Measurements from ENCODE around the gene MGAT5.

MGAT5 gene

DNA sequence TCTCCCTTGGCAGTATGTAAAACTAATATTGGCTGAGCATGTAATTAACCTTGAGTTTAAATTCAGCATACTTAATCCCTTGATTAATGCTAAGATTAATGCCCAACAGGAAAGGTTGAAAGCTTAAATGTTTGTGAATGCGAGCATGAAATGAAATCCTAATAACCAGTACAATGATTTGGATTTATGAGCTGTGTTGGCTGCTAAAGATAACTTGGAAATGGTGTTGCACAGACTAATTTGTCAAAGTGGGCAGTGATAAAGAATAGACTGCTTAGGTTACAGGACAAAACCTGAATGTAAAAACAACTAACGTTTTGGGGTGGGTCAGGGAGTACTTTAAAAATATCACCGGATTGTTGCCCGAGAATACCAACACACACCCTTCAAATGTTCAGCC is 70.6 kb downstream of the MGAT5 start:
- ATAC-seq (replicated peaks; ENCODE audit: extremely low read depth, poor library complexity, severe bottlenecking), result no peak
- no peak for DNase-seq (ENCODE audit: low spot score in 2 of 2)
- H3K36me3 Mint-ChIP-seq (ENCODE audit: insufficient read depth), result peaks cover 1% of the 10 kb centered on the region
- no peaks in the 10 kb centered on the region for H3K27me3 Mint-ChIP-seq
- H3K4me3 Mint-ChIP-seq, result no peak overlapping the region
- H3K9me3 Mint-ChIP-seq, result no peaks in the 10 kb centered on the region
- H3K27ac Mint-ChIP-seq (ENCODE audit: low read depth), result no peak overlapping the region
- H3K4me1 Mint-ChIP-seq, result peaks cover 78% of the 10 kb centered on the region

DNA sequence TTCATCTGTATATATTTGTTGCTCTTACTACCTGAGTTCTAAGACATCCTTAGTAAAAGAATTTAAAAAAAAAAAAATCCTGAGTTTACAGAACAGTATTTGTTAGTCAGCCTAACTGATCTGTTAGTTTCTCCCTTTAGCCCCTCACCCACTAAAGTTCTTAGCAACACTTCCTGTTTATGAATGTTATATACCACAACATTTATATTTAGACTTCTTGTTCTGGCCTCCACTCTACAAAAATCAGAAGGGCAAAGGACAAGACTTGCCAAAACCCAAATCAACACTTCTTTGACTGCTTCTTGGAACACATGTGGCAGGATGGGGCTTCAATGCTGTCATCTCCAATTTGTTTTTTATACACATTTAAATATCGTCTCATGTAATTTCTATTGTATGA is 71.1 kb downstream of the MGAT5 start:
- no peaks in the 10 kb centered on the region for H3K9me3 Mint-ChIP-seq
- DNase-seq (ENCODE audit: low spot score in 2 of 2), result no peak
- H3K27ac Mint-ChIP-seq (ENCODE audit: low read depth), result peak overlapping the region; percentile 90
- H3K4me1 Mint-ChIP-seq, result peaks cover 73% of the 10 kb centered on the region
- no peak overlapping the region for H3K4me3 Mint-ChIP-seq
- ATAC-seq (replicated peaks; ENCODE audit: extremely low read depth, poor library complexity, severe bottlenecking), result peak; percentile 71
- H3K27me3 Mint-ChIP-seq, result no peaks in the 10 kb centered on the region
- H3K36me3 Mint-ChIP-seq (ENCODE audit: insufficient read depth), result peaks cover 3% of the 10 kb centered on the region

DNA sequence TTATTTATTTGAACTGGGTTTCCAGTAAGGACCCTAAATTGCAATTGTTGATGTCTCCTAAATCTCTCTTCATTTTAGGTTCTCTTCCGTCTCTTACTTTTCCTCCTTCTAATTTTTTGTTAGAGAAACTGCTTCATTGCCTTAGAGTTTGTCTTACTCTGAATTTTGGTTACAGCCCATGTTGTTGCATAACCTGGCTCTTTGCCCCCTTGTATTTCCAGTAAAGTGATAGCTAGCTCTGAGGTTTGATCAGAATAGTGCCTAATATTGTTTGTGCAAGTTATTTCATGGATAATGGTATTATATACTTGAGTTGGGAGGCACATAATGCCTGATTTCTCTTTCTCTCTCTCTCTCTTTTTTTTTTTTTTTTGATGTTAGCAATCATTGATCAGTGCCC is 71.8 kb downstream of the MGAT5 start:
- Mint-ChIP-seq H3K4me3 (no peak overlapping the region), H3K27me3 (no peaks in the 10 kb centered on the region), H3K9me3 (no peaks in the 10 kb centered on the region), H3K27ac (ENCODE audit: low read depth) (peak overlapping the region; percentile 90), H3K4me1 (peaks cover 66% of the 10 kb centered on the region), H3K36me3 (ENCODE audit: insufficient read depth) (peaks cover 5% of the 10 kb centered on the region)
- DNase-seq (ENCODE audit: low spot score in 2 of 2) (no peak), ATAC-seq (replicated peaks; ENCODE audit: extremely low read depth, poor library complexity, severe bottlenecking) (no peak)

DNA sequence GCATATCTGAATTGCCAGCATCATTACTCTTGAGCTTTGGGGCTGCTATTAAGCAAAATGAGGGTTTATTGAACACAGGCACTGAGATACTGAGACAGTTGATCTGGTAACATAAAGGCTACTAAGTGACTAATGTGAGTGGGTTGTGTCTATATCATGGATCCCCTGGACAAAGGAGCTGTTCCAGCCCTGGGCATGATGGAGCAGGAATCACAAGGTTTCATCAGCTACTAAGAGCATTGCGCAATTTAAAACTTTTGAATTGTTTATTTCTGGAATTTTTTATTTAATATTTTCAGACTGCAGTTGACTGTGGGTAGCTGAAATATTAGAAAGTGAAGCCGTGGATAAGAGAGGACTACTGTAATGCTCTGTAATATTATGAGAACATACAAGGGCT is 73.5 kb downstream of the MGAT5 start:
- ATAC-seq (replicated peaks; ENCODE audit: extremely low read depth, poor library complexity, severe bottlenecking) (no peak), DNase-seq (ENCODE audit: low spot score in 2 of 2) (no peak)
- no peak overlapping the region for H3K27ac Mint-ChIP-seq (ENCODE audit: low read depth)
- H3K36me3 Mint-ChIP-seq (ENCODE audit: insufficient read depth), result peaks cover 9% of the 10 kb centered on the region
- peaks cover 50% of the 10 kb centered on the region for H3K4me1 Mint-ChIP-seq
- H3K9me3 Mint-ChIP-seq, result no peaks in the 10 kb centered on the region
- H3K27me3 Mint-ChIP-seq, result no peaks in the 10 kb centered on the region
- H3K4me3 Mint-ChIP-seq, result no peak overlapping the region

DNA sequence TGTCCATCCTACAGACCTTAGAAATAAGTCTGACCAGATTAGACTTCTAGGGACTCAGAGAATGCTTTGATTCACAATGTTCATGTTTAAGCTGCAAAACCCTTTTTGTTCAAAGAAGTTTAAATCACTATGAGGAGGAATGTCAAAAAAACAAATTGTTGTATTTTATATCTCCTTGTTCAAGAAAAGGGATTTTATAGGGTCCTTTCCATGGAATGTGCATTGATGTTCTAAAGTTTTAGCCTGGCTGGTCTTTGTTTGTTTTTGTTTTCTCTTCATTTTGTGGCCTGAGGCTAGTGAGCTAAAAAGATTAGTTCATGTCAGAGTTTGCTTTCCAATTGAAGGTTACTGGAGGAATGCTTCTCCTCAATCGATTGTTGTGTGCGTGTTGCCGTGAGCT is 77.2 kb downstream of the MGAT5 start:
- no peak for DNase-seq (ENCODE audit: low spot score in 2 of 2)
- no peak for ATAC-seq (replicated peaks; ENCODE audit: extremely low read depth, poor library complexity, severe bottlenecking)
- Mint-ChIP-seq H3K4me1 (peaks cover 14% of the 10 kb centered on the region), H3K4me3 (no peak overlapping the region), H3K36me3 (ENCODE audit: insufficient read depth) (peaks cover 9% of the 10 kb centered on the region), H3K27ac (ENCODE audit: low read depth) (no peak overlapping the region), H3K27me3 (no peaks in the 10 kb centered on the region), H3K9me3 (no peaks in the 10 kb centered on the region)

DNA sequence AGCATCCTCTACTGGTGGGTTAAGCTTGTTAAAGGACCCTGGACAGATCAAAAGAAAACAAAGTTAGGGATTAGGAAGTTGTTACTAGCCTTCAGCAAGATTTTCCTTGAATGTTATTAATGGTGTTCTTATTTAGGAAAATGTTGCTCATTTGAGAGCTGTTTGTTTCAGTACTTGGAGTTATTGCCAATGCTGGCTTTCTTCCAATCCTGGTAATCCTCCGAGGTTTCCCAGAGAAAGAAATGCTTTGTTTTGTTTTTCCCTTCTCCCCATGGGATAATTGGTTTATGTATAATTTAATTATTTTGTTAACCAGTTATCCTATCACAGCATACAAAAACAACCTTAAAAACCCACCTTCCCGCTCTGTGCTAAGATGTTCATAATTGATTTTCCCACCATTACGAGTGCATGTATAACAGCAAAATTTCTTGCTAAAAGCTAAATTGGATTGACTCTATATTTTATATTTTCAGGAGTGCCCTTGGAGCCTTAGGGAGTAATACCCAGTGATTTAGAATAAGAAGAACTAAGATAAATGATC is 79.8 kb downstream of the MGAT5 start:
- Mint-ChIP-seq H3K4me3 (no peak overlapping the region), H3K27me3 (no peaks in the 10 kb centered on the region), H3K4me1 (peaks cover 13% of the 10 kb centered on the region), H3K36me3 (ENCODE audit: insufficient read depth) (peaks cover 11% of the 10 kb centered on the region), H3K9me3 (no peaks in the 10 kb centered on the region), H3K27ac (ENCODE audit: low read depth) (no peak overlapping the region)
- DNase-seq (ENCODE audit: low spot score in 2 of 2) (no peak), ATAC-seq (replicated peaks; ENCODE audit: extremely low read depth, poor library complexity, severe bottlenecking) (no peak)

DNA sequence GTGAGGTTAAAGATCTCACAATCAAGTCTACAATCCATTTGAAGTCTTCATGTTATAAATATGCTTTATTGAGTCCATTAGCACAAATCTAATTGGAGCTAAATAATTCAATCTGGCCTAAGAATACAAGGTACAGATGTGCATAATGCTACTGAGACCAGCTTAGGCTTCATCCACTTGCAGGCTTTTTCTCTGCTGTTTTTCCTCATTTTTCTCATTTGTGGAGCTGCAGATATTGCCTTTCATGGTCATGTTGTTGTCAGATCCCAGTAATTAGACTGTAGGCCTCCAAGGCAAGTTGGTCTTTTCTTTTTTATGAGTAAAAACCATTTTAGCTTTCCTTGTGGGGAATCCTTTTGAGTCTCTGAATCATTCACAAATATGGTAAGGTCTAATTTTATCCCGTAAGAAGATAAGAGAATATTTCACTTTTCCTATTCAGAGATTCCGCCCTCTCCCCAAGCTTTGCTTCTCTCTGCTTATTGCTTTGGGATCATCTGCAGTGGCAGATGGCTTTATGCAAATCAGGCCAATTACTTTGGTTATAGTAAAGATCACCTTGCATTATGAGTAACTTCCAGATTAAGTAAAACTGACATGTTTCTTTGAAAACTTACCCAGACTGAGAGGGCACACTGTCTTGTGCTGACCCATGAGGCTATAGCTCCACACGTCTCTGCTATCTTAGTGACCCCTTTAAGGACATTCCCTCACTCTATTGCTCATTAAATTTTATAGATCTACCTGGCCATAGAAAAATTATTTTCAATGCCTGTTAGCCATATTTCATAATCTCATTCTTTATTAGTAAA is 80.9 kb downstream of the MGAT5 start:
- Mint-ChIP-seq H3K9me3 (no peaks in the 10 kb centered on the region), H3K4me1 (peaks cover 11% of the 10 kb centered on the region), H3K36me3 (ENCODE audit: insufficient read depth) (peaks cover 12% of the 10 kb centered on the region), H3K27me3 (no peaks in the 10 kb centered on the region), H3K4me3 (no peak overlapping the region), H3K27ac (ENCODE audit: low read depth) (peak overlapping the region; percentile 54)
- DNase-seq (ENCODE audit: low spot score in 2 of 2), result no peak
- ATAC-seq (replicated peaks; ENCODE audit: extremely low read depth, poor library complexity, severe bottlenecking), result no peak

DNA sequence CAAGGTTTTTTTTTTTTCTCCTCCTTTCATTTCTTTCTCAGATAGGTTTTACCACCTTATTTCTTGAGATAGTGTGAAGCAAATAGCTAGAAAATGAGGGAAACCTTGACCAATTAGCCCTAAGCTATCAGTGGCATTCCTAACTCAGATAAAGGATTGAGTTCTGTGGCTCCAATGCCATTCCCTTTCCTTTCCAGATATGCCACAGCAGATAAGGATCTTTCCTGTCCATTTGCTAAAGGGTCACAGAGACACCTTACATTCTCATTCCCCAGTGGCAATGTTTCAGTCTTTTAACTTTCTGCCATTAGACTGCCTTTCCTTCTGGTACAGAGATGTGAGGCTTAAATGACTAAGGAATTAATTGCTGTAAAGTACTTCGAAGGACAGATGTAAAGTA is 81.7 kb downstream of the MGAT5 start:
- Mint-ChIP-seq H3K27me3 (no peaks in the 10 kb centered on the region), H3K4me1 (peaks cover 11% of the 10 kb centered on the region), H3K4me3 (no peak overlapping the region), H3K36me3 (ENCODE audit: insufficient read depth) (peaks cover 13% of the 10 kb centered on the region), H3K9me3 (no peaks in the 10 kb centered on the region), H3K27ac (ENCODE audit: low read depth) (peak overlapping the region; percentile 54)
- no peak for DNase-seq (ENCODE audit: low spot score in 2 of 2)
- no peak for ATAC-seq (replicated peaks; ENCODE audit: extremely low read depth, poor library complexity, severe bottlenecking)

DNA sequence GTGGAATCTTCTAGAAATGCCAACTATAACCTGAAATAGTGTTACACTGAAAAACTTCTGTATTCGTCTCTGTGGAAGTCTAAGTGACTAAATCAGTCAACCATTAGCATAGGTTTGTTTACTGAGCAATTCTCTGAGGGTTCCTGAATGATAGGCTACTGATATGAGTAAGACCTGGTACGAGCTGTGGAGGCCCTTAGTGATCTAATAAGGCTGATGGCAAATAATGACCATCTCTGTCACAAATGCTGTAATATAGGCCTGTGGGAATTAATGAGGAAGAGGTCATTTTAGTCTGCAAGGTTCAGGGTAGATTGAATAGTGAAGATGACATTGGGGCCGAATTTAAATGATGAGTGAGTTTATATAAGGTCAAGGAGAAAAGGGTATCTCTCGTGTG is 82.5 kb downstream of the MGAT5 start:
- Mint-ChIP-seq H3K4me3 (no peak overlapping the region), H3K27ac (ENCODE audit: low read depth) (no peak overlapping the region), H3K36me3 (ENCODE audit: insufficient read depth) (peaks cover 14% of the 10 kb centered on the region), H3K27me3 (no peaks in the 10 kb centered on the region), H3K4me1 (peaks cover 11% of the 10 kb centered on the region), H3K9me3 (no peaks in the 10 kb centered on the region)
- ATAC-seq (replicated peaks; ENCODE audit: extremely low read depth, poor library complexity, severe bottlenecking), result no peak
- no peak for DNase-seq (ENCODE audit: low spot score in 2 of 2)

DNA sequence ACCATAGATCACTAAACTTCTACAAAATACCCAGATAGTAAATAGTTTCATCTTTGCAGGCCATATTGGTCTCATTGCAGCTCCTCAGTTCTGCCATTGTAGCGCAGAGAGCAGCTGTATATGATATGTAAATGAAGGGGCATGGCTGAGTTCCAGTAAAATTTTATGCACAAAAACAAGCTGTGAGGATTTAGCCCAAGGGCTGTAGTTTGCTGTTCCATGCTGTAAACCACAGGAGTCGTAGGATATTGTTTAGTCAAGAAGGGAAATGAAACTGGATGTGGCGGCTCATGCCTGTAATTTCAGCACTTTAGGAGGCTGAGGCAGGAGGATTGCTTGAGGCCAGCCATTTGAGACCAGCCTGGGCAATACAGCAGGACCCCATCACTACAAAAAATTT is 83.0 kb downstream of the MGAT5 start:
- no peak for DNase-seq (ENCODE audit: low spot score in 2 of 2)
- Mint-ChIP-seq H3K4me3 (no peak overlapping the region), H3K4me1 (peaks cover 11% of the 10 kb centered on the region), H3K36me3 (ENCODE audit: insufficient read depth) (peaks cover 12% of the 10 kb centered on the region), H3K27ac (ENCODE audit: low read depth) (no peak overlapping the region), H3K27me3 (no peaks in the 10 kb centered on the region), H3K9me3 (no peaks in the 10 kb centered on the region)
- ATAC-seq (replicated peaks; ENCODE audit: extremely low read depth, poor library complexity, severe bottlenecking), result no peak

DNA sequence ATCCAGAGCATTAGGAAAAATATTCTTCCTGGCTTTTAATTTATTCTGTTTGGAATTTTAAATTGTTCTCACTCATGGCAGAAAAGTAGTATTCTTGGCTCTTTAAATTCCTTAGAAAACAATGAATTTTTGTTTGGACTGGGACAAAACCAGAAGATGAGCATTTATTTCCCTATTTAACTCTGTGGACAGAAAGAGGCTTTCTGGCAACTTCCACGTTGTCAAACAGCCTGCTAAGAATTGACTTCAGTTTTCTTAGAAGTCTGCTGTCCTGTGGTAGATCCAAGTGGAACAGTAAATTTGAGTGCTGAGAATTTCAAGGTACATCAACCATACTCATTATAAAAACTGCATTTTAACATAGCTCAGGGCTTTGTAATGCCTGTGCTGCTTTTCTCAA is 83.8 kb downstream of the MGAT5 start:
- no peak for DNase-seq (ENCODE audit: low spot score in 2 of 2)
- no peak for ATAC-seq (replicated peaks; ENCODE audit: extremely low read depth, poor library complexity, severe bottlenecking)
- peaks cover 11% of the 10 kb centered on the region for H3K4me1 Mint-ChIP-seq
- H3K9me3 Mint-ChIP-seq, result no peaks in the 10 kb centered on the region
- no peaks in the 10 kb centered on the region for H3K27me3 Mint-ChIP-seq
- H3K36me3 Mint-ChIP-seq (ENCODE audit: insufficient read depth), result peaks cover 12% of the 10 kb centered on the region
- H3K27ac Mint-ChIP-seq (ENCODE audit: low read depth), result no peak overlapping the region
- no peak overlapping the region for H3K4me3 Mint-ChIP-seq

DNA sequence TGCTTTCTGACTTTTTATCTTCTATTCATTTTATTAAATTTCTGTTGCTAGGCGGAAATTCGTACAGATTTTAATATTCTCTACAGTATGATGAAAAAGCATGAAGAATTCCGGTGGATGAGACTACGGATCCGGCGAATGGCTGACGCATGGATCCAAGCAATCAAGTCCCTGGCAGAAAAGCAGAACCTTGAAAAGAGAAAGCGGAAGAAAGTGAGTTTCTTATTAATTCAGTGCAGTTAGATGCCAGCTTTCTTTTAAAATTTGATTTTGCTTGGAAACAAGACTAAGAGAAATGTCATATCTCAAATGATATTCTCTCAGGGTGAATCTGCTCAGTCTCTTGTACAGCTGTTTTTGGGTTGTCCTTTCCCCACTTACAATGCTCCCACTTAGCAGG is 84.3 kb downstream of the MGAT5 start:
- H3K4me3 Mint-ChIP-seq, result no peak overlapping the region
- DNase-seq (ENCODE audit: low spot score in 2 of 2), result no peak
- H3K36me3 Mint-ChIP-seq (ENCODE audit: insufficient read depth), result peaks cover 15% of the 10 kb centered on the region
- no peaks in the 10 kb centered on the region for H3K27me3 Mint-ChIP-seq
- ATAC-seq (replicated peaks; ENCODE audit: extremely low read depth, poor library complexity, severe bottlenecking), result no peak
- H3K9me3 Mint-ChIP-seq, result no peaks in the 10 kb centered on the region
- peaks cover 11% of the 10 kb centered on the region for H3K4me1 Mint-ChIP-seq
- no peak overlapping the region for H3K27ac Mint-ChIP-seq (ENCODE audit: low read depth)

DNA sequence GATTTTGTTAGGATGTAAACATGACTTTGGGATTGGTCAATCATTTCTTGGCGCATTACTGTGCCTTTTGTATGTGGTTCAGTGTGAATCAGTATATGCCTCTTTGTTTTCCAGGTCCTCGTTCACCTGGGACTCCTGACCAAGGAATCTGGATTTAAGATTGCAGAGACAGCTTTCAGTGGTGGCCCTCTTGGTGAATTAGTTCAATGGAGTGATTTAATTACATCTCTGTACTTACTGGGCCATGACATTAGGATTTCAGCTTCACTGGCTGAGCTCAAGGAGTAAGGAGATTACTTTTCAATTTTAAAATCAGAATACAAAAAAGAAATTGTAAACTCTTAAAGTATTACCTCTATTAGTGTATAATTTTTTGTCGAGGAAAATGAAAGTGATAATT is 87.6 kb downstream of the MGAT5 start:
- Mint-ChIP-seq H3K4me1 (peaks cover 8% of the 10 kb centered on the region), H3K36me3 (ENCODE audit: insufficient read depth) (peaks cover 15% of the 10 kb centered on the region), H3K9me3 (no peaks in the 10 kb centered on the region), H3K27ac (ENCODE audit: low read depth) (no peak overlapping the region), H3K4me3 (no peak overlapping the region), H3K27me3 (no peaks in the 10 kb centered on the region)
- ATAC-seq (replicated peaks; ENCODE audit: extremely low read depth, poor library complexity, severe bottlenecking), result no peak
- no peak for DNase-seq (ENCODE audit: low spot score in 2 of 2)
